Activated CD4-positive, alpha-beta T cell treated with anti-CD3 and anti-CD28 coated beads, Interleukin-2, amount 50 U/mL, for 48 hours (primary cell): ENCODE results near the gene RNF182.
"Not testable (repeated sequence)": the region's sequence is repeated elsewhere in the genome, so short reads cannot be mapped to it uniquely, and the experiment has no call there.

Experiments
- DNase-seq, 2 experiments: peaks; one replicate each; pipeline ENCODE4 v3.0.0-alpha.2; 2020

The RNF182 gene

DNA sequence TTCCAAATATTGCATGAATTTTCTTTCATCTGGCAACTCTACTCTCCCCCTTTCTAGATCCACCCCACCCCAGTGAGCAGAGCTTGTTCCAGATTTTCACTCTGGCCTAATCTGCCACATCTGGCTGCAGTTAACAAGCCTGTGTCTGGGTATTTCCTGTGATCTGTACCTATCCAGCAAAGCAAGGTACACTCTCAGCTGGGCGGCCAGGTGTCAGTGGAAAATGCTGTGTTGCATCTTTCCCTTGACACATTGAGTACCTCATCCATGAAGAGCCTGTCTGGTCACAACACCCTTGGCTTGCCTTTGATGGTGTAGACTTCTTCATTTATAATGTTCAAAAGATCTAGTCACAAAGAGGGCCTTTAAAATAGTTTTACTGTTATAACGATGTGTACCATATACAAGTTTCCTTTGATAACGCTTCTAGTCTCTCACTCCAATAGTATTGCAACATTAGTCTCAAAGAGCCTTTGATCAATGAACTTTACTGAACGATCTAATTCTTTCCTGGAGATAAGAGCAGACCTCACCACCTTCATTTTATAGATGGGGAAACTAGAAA is 6.0 kb upstream of the RNF182 start:
- DNase-seq = no peak

DNA sequence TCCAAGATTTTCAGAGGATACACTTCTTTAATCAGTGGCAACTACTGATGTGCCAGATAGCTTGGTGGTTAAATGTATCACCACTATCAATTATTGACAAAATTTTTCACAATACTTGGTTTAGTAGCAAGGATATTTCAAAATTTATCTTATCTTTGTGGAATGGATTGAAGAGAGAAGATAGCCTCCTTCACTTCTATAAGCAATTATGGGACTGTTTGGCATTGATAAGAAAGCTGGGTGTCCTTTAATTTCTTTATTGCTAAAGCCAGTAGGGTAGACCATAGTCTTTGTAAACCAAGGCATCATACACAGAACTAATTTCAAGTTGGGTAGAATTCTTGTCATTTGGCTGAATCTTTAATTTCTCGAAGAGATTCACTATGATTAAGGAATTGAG is 4.9 kb upstream of the RNF182 start:
- no peak for DNase-seq

DNA sequence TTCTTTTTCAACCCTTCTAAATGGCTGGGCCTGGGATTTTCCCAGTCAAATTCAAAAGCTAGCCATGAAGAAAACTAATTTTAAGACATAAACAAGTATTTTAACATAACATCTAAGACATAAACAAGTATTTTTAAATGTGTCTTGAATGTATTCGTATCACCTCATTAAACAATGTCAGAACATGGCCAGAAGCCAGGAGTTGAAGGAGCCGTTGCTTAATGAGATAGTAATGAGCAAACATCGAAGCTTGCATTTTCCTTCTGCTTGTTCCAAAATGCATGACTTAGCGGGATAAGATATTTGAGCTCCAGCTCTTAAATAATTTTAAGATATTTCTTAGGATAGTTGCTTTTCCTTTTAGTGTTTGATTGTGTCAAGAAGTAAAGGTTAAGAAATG is 4.2 kb upstream of the RNF182 start:
- DNase-seq = no peak

DNA sequence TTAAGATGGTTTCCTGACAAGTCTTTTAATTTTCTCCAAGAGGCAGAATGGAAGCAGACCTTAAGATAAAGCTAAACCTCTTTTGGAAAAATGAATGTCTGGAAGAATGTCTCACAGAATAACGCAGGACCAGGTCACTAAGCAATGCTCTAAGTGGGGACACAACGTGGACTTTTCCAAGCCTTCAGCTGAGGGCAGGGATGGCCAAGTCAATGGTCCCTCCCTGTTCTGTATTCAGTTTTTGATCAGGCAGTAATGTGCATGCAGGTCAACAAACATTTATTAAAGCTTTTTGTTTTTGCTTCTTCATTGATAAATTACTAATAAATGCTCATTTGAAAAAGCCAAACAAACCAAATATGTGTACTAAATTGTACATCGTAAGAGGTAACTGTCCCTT is 2.0 kb upstream of the RNF182 start:
- no peak for DNase-seq

DNA sequence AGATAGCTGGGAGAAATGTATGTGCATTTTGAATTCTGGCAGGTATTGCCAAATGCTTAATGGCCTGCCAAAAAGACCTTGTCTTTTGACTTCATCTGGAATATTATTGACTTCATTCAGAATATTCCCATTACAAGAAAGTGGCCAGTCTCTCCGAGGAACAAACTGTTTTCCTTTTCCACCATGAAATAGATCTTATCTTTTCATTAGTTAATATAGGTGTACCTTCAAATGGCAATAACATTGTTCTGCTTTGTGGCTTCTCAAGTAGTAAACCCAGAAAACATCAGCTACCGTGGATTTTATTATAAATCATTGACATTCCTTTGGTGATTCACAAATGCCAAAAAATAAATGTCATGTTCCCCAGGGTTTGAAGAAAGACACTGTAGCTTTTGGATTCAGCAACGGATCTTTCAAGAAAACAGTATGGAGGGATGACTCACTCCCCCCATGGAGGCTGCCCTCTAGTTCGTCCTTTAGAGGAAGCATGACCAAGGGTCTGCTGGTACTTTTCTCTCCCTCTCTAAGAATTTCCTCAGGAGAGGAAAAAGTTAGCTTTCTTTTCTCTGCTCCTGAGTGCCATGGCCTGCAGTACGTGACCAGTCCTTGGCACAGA is 1.1 kb upstream of the RNF182 start:
- DNase-seq = no peak

DNA sequence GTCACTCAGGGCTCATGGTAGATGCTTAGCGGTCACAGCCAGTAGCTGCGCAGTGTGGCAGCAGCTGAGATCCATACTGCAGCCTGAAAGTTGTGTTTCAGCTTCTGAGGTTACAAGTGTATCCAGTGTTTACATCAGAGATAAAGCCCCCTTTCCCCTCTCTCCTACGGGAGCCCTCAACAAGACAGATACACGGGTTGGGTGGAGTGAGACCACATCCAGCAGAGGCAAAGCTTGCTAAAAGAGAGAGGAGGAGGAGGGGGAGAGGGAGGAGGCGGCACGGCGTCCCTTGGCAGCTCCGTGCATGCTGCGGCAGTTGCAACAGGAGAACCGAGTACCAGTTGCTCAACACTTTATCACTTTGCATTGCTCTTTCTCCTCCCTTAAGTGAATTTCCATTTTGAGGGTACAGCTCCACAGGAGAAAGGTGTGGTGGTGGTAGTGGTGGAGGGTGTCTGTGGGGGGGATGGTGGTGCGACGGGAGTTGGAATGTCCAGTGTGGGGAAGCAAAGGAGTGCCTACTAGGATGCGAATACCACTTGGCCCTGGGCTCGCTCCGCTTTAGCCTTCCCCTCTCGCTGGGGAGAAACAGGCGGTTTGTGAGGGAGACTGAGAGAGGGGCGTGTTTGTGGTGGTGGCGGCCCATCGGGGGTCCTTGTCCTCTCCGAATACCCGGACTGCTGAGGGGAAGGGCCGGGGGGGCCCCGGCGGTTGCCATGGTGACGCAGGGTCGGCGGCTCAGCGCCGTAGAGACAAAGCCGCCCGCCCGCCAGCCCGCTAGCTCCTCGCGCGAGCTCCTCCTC is 405 bp upstream of the RNF182 start:
- peak; percentile 4 to 11 for DNase-seq

DNA sequence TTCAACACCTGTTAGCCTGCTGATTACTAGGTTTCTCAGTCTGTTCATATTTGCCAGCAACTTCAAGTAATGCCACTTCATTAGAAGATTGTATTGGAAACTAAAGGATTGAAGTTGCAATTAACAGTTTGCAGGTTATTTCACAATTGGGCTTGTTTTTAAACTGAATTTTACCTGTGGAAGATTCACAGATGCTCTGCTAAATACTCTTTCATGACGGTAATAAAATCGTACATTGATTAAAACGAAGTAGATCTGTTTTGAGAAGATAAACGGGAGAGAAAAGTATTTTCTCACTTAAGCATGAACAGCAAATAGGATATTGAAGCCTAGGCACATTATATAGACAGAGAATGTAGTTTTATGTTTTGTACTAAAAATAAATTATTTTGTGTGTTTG is 1.6 kb downstream of the RNF182 start:
- no peak for DNase-seq

DNA sequence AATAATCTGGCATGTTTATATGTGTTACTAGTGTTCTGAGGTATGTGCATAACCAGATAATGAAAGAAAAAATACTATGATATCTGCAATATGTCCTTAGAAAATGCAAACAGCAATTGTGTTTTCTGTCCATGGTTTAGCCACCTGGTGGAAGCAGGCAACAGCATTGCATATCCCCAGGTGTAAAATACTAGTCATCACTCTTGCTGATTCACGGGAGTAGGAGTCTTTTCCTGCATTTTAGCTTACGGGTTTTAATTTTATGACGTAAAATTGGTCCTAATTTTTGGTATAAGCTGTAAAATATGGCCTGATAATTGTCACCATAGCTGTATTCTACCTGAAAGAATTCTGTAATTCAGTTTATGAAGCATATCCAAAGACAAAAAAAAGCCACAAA is 2.5 kb downstream of the RNF182 start:
- no peak for DNase-seq

DNA sequence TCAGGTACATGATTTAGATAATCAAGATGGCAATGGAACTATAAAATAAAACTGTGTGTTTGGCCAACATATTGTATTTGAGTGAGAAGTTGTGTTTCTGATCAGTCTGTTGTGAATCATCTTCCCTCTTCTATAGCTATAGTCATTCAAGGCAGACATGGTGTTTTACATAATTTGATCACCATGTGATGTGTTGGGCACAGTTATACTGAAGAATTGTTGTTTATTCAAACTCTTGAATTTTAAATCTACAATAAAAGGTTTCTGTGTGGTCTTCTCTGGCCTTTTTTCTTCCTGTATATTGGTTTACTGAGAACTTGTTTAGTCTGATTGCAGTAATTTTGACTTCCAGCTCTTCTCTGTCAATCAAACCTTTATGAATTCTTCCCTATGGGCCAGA is 4.4 kb downstream of the RNF182 start:
- DNase-seq = no peak

DNA sequence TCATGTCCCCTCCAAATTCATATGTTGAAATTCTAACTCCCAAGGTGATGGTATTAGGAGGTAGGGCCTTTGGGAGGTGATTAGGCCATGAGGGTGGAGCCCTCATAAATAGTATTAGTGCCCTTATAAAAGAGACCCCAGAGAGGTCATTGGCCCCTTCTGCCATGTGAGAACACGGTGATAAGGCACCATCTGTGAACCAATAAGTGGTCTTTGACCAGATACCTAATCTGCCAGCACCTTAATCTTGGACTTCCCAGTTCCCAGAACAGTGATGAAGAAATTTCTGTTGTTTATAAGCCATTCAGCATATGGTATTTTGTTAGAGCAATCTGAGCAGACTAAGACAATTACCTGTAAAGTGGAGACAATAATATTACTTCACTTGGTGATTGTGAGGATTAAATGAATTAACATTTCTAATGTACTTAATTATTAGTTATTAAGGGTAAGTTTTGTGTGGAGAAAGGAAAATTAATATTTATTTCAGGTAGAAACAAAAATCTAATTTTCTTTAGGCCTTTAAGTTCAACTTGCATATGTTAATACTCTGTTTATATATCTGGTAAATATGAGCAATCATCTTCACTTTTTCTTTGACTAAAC is 7.1 kb downstream of the RNF182 start:
- DNase-seq = no peak

DNA sequence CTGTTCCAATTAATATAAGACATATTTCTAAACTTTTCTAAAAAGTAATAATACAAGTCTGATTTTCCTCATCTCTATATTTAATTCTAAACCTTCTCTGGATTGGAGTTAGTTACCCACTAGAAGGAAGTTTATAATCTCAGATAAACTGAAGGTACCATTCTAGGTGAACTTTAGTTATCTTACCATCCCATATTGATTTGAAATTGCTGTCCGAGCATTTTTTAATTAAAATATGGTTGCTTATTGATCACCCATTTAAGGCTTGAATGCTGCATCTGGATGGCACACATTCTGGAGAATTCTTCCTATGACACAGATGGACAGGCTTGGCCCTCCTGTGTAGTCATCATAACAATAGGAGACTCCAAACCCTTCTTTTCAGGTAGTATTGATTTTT is 8.0 kb downstream of the RNF182 start:
- DNase-seq = no peak

DNA sequence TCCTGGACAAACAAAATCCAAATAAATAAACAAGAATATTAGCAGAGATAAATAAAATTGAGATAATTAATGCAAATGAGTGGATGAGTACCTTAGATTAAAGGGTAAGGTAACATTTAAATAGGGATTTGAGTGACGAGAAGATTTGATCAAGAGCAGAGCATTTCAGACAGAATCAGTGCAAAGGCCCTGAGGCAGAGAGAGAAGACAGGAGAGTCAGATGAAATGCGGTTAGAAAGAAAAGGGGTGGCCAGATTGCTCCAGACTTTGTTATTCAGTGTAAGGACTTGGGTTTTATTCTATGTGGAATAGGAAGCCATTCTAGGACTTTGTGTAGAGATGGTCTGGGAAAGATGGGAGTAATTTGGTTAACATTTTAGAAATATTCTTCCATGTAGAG is 10.0 kb downstream of the RNF182 start:
- no peak for DNase-seq

DNA sequence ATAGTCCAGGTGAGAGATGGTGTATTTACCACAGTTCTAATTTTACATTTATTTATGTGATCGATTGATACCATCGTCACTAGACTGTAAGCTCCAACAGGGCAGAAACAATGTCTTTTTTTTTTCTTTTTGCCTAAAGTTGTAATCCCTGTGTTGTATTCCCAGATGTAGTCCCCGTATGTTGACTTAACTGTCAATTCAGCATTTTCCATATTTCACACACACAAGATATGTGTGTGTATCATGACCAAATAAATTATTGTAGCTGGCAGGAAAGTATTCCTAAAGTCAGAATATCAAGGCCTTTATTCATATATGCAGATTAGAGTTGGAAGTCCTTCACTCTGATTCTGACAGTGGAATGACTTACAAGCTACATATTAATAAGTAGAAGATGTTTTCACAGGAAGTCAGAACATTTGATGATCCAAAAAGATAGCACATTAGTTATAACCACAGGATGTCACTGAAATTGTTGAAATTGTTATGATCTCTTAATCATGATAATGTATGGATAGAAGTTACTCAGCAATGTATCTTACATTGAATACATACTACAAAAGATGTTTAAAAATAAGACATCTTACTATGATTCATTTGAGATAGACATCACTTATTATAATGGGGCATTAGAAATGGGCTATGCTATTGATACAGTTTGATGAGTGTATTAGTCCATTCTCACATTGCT is 10.6 kb downstream of the RNF182 start:
- no peak for DNase-seq

DNA sequence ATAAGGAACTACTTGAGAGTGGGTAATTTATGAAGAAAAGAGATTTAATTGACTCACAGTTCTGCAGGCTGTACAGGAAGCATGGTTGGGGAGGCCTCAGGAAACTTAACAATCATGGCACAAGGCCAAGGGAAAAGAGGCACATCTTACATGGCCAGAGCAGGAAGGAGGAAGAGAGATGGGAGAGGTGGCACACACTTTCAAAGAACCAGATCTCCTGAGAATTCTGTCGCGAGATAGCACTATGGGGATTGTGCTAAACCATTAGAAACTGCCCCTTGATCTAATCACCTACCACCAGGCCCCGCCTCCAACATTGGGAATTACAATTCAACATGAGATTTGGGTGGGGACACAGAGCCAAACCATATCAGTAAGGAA is 11.1 kb downstream of the RNF182 start:
- not testable (repeated sequence) for DNase-seq

DNA sequence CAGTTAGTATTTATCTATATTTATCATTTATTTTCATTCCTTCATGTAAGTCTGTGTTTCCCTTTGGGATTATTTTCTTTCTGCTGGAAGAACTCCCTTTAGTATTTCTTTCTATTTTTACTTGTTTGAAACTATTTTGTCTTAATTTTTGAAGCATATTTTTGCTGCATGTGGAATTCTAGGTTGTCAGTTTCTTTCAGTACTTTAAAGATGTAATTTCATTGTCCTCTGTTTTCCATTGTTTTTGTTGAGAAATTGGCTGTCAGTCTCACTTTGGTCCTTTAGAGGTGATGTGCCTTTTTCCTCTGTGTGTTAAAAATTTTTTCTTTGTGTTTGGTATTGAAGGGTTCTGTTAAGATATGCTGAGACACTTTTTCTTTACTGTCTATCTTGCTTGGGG is 17.1 kb downstream of the RNF182 start:
- DNase-seq = no peak

DNA sequence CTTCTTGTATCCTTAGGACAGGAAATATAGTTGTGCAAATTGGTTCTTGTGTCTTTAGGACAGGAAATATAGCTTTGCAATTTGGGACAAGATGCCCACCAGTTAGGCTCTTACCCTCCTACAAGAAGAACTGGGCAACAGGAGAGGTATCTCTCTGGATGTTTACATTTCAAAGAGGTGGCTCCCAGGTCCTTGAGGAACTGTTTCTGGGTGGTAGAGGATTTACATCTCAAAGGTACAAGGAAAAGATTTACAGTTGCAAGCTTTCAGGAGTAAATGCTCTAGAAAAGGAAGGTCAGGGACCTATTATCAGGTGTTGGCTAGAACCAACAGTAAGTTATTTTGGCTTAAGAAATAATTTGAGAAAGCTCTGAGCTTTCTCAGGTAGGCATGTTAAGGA is 19.2 kb downstream of the RNF182 start:
- DNase-seq = no peak

DNA sequence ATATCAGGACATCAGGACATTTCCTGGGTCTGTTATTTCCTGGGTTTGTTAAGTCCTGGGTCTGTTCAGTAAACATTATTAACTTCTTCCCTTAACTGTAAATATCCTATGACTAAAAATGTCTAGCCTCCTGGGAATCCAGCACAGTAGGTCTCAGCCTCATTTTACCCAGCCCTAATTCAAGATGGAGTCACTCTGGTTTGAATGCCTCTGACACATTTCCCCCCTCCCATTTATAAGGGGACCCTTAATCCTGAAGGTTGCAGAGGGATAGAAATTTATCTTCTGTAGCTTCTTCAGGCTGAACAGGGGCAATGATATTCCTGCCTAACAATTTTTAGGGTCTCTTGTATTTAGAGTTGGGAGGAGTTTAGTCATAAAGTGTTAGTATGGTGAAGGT is 21.8 kb downstream of the RNF182 start:
- no peak for DNase-seq

DNA sequence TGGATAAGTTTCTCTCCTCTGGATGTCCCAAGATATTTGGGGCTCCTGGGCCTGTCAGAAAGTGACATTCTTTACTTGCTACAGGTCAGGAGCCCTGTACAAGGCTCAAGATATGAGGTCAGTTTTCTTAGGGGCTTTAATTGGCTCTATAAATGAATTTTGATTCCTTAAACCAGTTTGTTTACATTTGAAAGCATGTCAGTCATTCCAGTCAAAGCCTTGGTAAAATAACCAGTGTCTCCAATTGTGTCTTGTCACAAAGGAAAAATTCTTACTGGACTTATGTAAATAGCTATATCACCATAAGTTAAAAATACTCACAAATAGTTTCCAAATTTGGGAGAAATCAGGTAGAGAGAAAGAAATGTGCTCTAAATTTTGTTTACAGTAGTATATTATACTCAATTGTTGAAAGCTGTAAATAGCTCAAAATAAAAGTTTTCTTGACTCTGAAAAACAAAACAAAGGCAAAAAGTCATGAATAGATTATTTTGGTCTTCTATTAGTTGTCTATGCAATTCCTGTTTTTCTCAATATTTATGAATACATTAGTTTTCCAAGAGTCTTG is 22.9 kb downstream of the RNF182 start:
- no peak for DNase-seq

DNA sequence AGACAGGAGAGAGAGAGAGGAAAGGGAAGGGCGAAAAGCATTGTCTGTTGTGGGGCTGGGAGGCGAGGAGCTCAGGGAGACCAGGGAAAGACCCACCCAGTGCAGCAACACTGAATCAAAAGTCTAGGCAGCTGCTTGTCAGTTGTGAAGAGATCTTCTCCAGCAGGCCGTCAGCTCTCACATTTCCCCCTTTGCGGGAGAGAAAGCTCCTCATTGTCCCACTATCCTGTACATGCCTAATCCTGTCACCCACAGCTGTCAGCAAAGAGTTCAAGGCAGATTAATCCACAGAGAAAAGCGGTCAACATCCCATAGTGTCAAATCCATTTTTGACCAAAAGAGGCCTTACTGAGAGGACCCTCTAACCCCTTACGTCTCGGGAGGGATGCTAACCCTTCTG is 27.3 kb downstream of the RNF182 start:
- DNase-seq = no peak

DNA sequence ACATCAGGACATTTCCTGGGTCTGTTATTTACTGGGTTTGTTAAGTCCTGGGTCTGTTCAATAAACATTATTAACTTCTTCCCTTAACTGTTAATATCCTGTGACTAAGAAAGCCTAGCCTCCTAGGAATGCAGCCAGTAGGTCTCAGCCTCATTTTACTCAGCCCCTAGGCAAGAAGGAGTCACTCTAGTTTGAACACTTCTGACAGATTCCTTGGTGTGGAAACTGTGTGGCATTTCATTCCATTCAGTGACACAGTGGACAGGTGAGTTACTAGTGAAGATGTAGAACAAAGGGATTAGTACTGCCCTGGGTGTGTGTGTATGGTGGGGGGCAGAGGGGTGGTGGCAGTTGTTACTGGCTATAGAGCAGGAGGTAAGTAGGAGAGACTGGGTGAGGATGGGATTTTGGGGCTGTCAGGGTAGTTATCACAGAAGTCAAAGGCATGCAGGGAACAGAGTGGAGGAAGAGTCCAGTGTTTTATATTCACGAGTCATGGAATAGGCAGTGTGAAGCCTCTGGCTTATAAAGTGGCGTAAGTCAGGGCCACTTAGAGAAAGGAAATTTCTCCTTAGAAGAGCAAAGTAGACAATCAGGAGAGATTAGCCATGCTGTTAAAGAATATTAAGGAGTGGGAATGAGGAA is 28.4 kb downstream of the RNF182 start:
- no peak for DNase-seq

DNA sequence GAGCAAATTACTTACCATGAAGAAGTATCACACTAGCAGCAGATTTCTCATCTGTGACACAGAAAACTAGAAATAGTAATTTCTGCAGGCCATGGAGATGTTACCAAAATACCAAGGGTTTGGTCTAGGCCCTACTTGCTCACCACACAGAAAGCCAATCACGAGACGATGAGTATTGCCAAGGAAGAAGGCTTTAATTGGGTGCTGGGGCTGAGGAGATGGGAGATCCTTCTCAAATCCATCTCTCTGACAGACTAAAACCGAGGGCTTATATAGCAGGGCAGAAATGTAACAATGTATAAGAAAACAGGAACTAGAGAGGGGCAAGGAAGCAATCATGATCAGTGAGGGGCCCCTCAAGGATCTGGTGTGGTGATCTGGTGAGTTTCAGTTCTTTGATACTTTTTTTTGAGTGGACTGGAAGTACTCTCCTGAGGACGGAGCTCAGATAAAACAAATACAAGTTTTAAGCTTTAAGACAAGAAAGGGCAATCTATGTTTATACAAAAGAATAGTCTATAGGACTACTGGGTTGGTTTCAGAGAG is 40.9 kb downstream of the RNF182 start:
- DNase-seq = no peak

DNA sequence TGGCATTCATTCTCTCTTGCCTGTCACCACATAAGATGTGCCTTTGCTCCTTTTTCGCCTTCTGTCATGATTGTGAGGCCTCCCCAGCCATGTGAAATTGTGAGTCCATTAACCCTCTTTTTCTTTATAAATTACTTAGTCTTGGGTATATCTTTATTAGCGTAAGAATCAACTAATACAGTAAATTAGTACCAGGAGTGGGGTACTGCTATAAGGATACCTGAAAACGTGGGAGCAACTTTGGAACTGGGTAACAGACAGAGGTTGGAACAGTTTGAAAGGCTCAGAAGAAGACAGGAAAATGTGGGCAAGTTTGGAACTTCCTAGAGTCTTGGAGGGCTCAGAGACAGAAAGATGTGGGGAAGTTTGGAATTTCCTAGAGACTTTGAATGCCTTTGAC is 46.6 kb downstream of the RNF182 start:
- DNase-seq = no peak
